HUES6 (cell line): ENCODE measurements around the gene RAB23.

Experiments used
- H3K27ac ChIP-seq: 2 replicates; pipeline ENCODE4 v1.7.0; 2013; ENCODE audit warnings: low read depth, mild to moderate bottlenecking, low read length, inconsistent platforms
- H3K27me3 ChIP-seq: 2 replicates; pipeline ENCODE4 v1.6.1; 2013; ENCODE audit warnings: low read length; ENCODE audit not compliant: control insufficient read depth, insufficient read depth
- H3K36me3 ChIP-seq: 2 replicates; pipeline ENCODE4 v1.6.1; 2013; ENCODE audit warnings: low read length; ENCODE audit not compliant: control insufficient read depth, insufficient read depth
- H3K4me1 ChIP-seq: 2 replicates; pipeline ENCODE4 v1.6.1; 2013; ENCODE audit warnings: low read length; ENCODE audit not compliant: control insufficient read depth, insufficient read depth
- H3K4me3 ChIP-seq: 2 replicates; pipeline ENCODE4 v1.5.1; 2013; ENCODE audit warnings: low read depth, low read length
- H3K9ac ChIP-seq: one replicate; pipeline ENCODE4 v1.6.1; 2013; ENCODE audit warnings: mild to moderate bottlenecking, low read length
- H3K9me3 ChIP-seq: 2 replicates; pipeline ENCODE4 v1.6.1; 2013; ENCODE audit warnings: low read depth, low read length; ENCODE audit not compliant: control insufficient read depth, insufficient read depth

The RAB23 gene

DNA sequence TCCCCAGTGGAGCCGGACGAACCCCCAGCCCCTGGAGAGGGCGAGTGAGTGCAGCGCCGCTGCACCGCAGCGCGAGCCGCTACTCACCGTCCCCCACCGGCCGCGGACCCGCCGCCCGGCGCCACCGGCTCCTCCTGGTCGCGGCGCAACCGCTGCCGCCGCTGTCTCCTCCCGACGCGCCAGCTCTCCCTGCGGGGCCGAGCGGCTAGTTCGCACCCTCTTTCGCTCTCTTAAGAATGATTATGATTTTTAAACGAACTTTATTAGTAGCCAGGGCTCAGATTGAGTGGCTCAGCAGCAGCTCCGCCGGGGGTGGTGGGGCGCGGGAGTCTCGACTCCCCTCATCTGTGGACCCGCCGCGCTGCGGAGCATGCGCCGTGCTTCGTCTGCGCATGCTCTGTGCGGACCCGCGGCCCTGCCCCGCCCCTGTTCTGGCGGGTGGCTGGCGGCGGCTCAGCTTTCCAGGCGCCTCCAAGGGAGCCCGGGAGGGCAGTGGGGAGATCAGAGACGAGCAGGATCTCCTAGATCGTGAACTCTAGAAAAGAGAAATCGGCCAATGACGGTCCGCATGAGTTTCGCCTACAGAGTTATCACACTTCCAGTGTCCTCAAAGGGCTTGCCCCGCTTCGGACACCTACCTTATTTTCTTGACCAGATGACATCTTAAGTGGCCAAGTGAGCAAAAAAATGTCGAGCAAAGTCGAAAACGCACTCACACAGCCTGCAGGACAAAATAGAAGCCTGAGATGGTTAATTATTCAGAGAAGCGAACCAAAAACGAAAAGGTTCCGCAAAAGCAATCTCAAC, at the start of gene RAB23:
RAB23 (minus strand) TSS at position 372 of the 807 bp plus-strand sequence. CDS start 11,927 bp downstream, outside the sequence.
- H3K4me1 ChIP-seq: peaks cover 28% of the 10 kb centered on the region
- peak within 1 kb of the TSS; percentile 93 for H3K9ac ChIP-seq
- H3K27ac ChIP-seq: peak within 1 kb of the TSS; percentile 98
- H3K9me3 ChIP-seq: peaks cover 8% of the 10 kb centered on the region; the same call in 1 of the 2 replicates
- peak within 1 kb of the TSS; percentile 88 for H3K4me3 ChIP-seq
- H3K36me3 ChIP-seq: peaks cover 7% of the 10 kb centered on the region; the same call in 1 of the 2 replicates
- no peaks in the 10 kb centered on the region for H3K27me3 ChIP-seq

DNA sequence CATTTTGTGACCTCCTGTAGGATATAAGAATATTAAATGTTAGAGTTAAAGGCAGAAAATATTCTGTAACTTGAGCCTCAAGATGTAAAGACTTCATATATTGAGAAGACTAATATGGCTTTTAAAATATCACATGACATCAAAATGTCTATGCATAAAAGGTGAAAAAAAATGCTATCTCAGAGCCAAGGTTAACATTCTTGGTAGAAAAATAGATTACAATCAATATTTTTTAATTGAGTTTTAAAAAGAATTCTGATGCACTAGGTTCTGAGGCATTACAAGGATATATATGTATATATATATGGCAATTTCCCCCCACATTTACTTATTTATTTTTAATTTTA, 46.2 kb upstream of the RAB23 start:
- Histone ChIP-seq H3K4me1 (no peaks in the 10 kb centered on the region), H3K36me3 (no peaks in the 10 kb centered on the region), H3K9ac (no peak overlapping the region), H3K4me3 (no peak overlapping the region), H3K9me3 (no peaks in the 10 kb centered on the region), H3K27ac (no peak overlapping the region), H3K27me3 (no peaks in the 10 kb centered on the region)

- Histone ChIP-seq H3K4me3 (no peak overlapping the region), H3K27ac (no peak overlapping the region), H3K36me3 (no peaks in the 10 kb centered on the region), H3K27me3 (no peaks in the 10 kb centered on the region), H3K9ac (no peak overlapping the region), H3K4me1 (no peaks in the 10 kb centered on the region), H3K9me3 (no peaks in the 10 kb centered on the region)
Measured at GRCh38 chr6:57267586-57268293, 45.6 kb upstream of the RAB23 start.

GRCh38 chr6:57265755-57266221, 43.7 kb upstream of the RAB23 start:
- no peak overlapping the region for H3K4me3 ChIP-seq
- H3K9me3 ChIP-seq: no peaks in the 10 kb centered on the region
- H3K27ac ChIP-seq: no peak overlapping the region
- H3K4me1 ChIP-seq: no peaks in the 10 kb centered on the region
- H3K9ac ChIP-seq: no peak overlapping the region
- H3K27me3 ChIP-seq: no peaks in the 10 kb centered on the region
- no peaks in the 10 kb centered on the region for H3K36me3 ChIP-seq

- Histone ChIP-seq H3K4me3 (no peak overlapping the region), H3K27ac (no peak overlapping the region), H3K27me3 (no peaks in the 10 kb centered on the region), H3K4me1 (no peaks in the 10 kb centered on the region), H3K36me3 (no peaks in the 10 kb centered on the region), H3K9ac (no peak overlapping the region), H3K9me3 (no peaks in the 10 kb centered on the region)
Measured at GRCh38 chr6:57263739-57264138, 41.6 kb upstream of the RAB23 start.

GRCh38 chr6:57262901-57263694, 41.0 kb upstream of the RAB23 start:
- H3K27me3 ChIP-seq: no peaks in the 10 kb centered on the region
- no peaks in the 10 kb centered on the region for H3K9me3 ChIP-seq
- H3K27ac ChIP-seq: no peak overlapping the region
- no peaks in the 10 kb centered on the region for H3K4me1 ChIP-seq
- H3K4me3 ChIP-seq: no peak overlapping the region
- no peaks in the 10 kb centered on the region for H3K36me3 ChIP-seq
- H3K9ac ChIP-seq: no peak overlapping the region

GRCh38 chr6:57262488-57262887, 40.4 kb upstream of the RAB23 start:
- H3K27me3 ChIP-seq: no peaks in the 10 kb centered on the region
- no peaks in the 10 kb centered on the region for H3K9me3 ChIP-seq
- no peaks in the 10 kb centered on the region for H3K36me3 ChIP-seq
- no peak overlapping the region for H3K9ac ChIP-seq
- no peaks in the 10 kb centered on the region for H3K4me1 ChIP-seq
- H3K27ac ChIP-seq: no peak overlapping the region
- H3K4me3 ChIP-seq: no peak overlapping the region

GRCh38 chr6:57261926-57262325, 39.8 kb upstream of the RAB23 start:
- Histone ChIP-seq H3K4me1 (no peaks in the 10 kb centered on the region), H3K27me3 (no peaks in the 10 kb centered on the region), H3K4me3 (no peak overlapping the region), H3K27ac (no peak overlapping the region), H3K9ac (no peak overlapping the region), H3K9me3 (no peaks in the 10 kb centered on the region), H3K36me3 (no peaks in the 10 kb centered on the region)

- Histone ChIP-seq H3K4me1 (no peaks in the 10 kb centered on the region; the same call in 1 of the 2 replicates), H3K9ac (no peak overlapping the region)
Measured at GRCh38 chr6:57259064-57259463, 37.0 kb upstream of the RAB23 start.

DNA sequence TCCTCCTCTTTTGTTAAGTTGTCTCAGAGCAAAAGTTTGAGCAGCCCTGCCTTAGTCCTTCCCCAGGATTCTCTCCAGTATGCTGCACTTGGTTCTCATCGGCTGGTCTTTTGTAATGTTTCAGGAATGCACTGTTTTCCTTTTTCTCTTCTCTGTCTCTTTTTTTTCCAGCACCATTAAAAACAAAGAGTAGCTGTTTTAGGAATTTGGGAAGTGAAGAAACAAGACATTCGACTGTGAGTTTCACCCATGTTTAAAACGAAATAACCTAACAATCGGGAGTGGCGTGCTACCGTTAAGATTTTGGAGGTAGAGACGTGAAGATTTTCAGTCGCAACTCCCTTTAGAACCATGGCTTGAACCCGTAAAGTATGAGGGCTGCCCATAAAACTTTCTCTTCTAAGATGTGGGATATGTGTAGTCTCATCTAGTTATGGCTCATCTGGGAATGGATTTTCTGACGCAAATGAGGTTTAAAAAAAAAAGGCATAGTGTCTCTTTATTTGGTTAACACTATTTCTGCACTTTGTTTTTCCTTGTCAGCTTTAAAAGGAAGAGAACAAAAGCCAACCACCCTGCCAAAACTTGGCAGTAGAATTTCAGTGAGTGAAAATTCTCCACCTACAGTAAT, 35.9 kb upstream of the RAB23 start:
- Histone ChIP-seq H3K9ac (no peak overlapping the region), H3K4me1 (no peaks in the 10 kb centered on the region; the same call in 1 of the 2 replicates), H3K9me3 (no peaks in the 10 kb centered on the region), H3K36me3 (no peaks in the 10 kb centered on the region), H3K27ac (no peak overlapping the region), H3K27me3 (no peaks in the 10 kb centered on the region), H3K4me3 (no peak overlapping the region)

More at GRCh38 chr6:57259064-57259463, 37.0 kb upstream of the RAB23 start:
- Histone ChIP-seq H3K9me3 (no peaks in the 10 kb centered on the region), H3K27me3 (no peaks in the 10 kb centered on the region), H3K27ac (no peak overlapping the region), H3K4me3 (no peak overlapping the region), H3K36me3 (no peaks in the 10 kb centered on the region)
